Hippocampal formation (tissue), 2 donors: ENCODE measurements around the gene CECR2.

ENCODE experiments used
- DNase-seq, 2 donors: peaks; one replicate each; lab custom pipeline; 2025; lab: John Stamatoyannopoulos, UW

CECR2 gene

DNA sequence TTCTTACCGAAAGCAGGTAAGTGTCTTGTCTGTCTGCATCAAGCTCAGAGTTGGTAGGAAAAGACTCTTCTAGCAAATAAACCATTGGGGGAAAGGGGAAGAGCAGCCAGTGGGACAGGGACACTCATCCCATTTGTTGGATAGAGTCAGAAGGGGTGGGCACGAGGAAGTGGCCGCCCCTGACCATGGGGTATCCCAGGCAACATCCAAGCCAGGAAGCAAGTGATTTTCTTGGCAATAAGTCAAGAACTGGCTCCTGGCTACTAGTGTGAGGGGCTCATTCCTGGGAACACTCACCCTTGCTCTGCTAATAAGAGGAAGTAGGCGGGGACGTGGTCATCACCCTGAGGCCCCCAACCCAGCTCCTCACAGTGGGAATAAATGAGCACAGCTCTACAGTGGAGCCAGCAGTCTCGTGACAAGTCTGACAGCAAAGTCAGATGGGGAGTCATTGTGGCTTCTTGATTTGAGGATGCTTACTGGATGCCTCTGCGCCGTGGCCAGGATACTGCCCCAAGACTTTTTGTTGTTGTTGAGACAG is 200.8 kb downstream of the CECR2 start:
- DNase-seq = peak; percentile 34 to 44

DNA sequence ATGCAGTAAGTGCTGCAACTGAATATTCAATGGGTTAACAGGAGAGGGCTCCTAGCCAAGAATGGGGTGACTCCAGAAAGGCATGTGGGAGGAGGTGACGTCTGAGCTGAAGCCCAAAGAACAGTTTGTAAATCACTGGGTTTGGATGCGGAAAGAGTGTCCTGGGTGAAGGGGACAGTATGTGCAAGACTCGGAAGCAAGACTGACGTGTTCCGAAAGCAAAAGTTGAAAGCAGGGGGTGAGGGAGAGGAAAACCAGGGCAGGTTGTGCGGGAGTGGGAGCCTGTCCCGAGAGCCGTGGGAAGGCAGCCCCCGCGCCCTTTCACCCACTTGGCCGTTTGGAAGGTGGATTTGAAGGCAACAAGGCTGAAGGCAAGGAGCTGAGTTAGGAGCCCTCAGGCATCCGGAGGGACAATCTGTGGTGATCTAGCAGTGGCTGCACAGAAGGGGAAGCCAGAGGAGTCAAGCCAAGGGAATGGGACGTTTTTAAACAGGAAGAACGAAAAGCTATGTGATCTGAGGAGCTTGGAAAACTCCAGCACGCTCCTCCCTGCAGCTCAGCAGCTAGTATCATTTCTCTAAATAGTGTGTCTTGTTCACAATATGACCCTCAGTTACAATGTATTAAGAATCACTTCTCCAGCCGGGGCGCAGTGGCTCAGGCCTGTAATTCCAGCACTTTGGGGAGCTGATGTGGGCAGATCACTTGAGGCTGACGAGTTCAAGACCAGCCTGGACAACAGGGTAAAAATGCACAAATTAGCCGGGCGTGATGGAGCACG is 201.8 kb downstream of the CECR2 start:
- peak; percentile 52 to 82 for DNase-seq

DNA sequence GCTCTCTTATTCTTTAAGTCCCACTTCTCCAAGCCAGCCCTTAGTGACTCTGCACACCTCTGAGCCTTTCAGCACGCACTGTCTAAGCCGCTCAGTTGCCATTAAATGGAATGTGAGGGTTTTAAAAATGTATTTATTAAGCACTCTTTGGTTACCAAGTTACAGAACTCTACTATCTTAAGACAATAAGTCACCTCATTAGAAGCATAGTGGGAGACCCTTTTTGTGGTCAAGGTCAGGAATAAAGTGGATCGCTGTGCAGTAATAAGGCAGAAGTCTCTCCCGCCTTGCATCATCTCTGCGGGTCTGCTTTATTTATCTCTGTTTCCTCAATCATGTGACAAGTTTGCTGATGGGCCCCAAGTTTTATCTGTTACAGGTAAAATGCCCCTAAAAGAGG is 205.9 kb downstream of the CECR2 start:
- no peak for DNase-seq

DNA sequence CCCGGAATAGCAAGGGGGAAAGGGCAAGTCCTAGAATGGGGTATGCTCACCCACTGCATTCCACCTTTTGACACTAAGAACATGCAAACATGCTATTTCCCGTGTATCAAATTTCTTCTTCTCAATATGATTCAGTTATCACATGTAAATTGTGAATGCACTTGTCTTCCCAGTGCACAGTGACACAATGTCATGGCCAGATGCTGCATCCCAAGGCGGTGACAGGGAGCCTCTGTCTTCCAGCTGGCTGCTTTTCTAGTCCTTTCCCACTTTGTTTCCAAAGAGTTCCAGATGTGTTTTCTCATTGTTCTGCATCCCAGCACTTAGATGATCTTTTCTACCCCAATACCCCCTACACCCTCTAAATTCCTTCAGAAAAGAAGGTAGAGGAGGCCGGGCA is 206.4 kb downstream of the CECR2 start:
- peak; percentile 35 to 50 for DNase-seq

DNA sequence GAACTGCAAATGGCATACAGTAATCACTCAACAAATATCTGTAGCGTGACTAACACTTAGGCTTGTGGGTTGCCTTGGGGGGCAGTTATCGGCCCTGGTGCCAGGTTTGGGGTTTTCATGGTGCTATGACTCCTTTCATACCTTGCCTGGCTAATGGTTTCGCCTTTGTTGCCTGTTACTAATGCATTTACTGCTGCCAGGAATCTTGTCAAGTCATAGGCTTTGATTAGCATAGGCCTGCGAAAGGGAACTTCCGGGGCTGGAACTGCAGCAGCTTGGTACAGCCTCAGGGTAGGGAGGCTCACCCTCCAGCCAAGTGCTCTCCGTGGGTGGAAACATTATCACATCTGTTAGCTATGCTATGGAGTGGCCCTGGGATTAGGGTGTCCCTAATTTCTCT is 207.2 kb downstream of the CECR2 start:
- no peak for DNase-seq

DNA sequence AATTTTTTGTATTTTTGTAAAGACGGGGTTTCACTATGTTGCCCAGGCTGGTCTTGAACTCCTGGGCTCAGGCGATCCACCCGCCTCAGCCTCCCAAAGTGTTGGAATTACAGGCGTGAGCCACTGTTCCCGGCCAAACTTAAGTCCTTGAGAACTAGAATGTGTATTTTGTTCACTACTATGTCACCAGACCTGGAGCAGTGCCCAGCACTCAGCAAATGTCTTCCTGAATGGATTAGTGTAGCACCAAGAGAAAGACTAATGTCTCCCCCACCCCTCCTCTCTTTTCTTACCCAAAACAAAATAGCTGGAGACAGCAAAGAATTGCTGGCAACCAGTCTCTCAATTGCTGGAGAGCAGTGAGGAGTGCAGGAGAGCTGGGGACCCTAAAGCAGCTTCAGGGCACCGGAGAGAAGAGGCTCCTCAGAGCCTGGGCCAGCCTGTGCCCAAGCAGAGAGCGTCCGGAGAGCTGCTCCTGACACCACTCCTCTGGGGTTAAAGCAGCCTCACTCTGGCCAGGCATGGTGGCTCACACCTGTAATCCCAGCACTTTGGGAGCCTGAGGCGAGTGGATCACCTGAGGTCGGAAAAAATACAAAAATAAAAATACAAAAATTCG is 209.0 kb downstream of the CECR2 start:
- peak; percentile 58 to 60 for DNase-seq

DNA sequence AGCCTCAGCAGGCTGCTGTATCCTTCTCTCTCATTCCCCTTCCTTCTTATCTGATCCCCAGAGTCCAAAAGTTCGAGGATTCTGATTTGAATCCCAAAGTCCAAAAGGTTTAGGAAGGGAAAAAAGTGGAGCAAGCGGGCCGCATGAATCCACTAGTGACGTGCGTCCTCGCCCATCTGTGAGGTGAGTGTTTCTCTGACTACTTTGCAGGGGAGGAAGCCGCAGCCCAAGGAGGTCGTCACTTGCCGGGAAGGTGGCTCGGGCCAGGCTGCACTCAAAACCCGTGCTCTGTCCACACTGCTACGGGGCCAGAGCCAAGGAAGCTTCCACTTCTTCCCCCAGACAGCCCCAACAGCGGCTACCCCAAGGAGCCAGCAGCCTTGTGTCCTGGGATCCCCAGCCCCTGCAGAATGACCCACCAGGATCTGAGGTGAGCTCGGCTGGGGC is 210.3 kb downstream of the CECR2 start:
- no peak for DNase-seq

DNA sequence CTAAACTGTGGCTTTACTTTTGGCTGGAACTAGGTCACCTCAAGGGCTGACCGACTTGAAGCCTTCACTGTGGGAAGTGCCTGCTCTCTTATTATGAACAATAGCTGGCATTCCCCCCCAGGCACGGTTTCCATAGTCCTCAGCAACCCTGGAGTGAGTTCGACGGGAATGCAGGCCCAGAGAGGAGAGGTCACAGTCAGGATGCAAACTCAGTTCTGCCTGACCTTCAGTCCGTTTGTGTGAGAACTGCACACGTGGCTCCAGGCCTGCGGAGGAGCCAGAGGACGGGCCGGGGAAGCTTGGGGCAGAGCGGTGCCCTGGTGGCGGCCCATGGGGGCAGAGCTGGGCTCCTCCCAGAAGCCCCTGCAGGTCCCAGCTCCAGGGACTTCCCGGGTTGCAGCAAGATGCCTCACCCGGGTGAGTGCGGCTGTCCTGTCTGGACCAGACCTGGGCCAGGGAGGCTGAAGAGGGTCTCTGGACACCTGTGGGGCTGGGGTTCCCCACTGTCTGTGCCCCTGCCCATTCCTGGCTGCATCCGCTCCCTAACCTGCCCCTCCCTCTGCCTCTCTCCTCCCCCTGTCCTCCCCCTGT is 211.3 kb downstream of the CECR2 start:
- DNase-seq = no peak

DNA sequence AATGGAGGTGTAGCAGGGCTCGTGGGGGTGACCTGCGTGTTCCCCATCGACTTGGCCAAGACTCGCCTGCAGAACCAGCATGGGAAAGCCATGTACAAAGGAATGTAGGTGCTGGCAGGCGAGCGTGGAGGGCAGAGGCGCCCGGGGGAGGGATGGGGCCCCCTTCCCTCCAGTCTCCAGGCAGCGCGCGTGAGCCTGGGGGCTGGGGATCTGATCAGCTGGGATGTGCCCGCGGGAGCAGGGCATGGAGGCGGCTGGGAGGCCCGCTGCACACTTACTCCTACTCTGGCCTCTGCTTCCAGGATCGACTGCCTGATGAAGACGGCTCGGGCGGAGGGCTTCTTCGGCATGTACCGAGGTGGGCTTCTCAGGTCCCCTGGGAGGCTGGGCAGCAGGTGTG is 211.8 kb downstream of the CECR2 start:
- DNase-seq = no peak

DNA sequence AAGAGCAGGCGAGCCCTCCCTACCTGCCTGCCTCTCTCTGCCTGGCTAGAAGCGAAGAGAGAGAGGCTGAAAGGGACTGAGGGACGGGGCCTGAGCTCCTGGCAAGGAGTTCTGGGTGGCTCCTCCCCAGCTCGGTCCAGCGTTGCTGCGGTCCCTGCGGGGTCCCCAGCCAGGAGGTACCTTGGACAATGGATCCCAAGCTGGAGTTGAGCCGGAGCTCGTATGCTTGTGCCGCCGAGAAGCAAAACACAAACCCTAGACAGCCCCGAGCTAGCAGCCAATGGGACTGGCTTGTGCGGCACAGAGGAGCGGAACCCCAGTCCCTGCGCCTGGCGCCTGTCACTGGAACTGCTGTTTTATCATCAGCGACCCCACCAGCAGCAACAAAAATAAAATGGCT is 212.4 kb downstream of the CECR2 start:
- no peak for DNase-seq

DNA sequence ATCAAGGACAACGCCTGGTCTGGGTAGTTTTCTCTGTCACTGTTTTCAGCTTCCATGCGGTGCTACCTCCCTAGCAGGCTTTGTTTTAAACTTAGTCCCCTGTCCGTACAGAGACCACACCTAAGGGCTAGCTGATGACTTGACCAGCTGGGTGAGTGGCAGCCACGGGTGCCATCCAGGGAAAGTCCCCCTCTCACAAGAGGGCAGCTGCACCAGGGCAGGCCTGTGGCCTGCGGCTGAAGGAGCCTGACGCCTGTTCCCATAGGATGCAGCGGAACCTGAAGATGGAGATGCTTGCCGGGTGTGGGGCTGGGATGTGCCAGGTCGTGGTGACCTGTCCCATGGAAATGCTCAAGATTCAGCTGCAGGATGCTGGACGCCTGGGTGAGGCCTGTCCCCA is 213.9 kb downstream of the CECR2 start:
- no peak for DNase-seq

DNA sequence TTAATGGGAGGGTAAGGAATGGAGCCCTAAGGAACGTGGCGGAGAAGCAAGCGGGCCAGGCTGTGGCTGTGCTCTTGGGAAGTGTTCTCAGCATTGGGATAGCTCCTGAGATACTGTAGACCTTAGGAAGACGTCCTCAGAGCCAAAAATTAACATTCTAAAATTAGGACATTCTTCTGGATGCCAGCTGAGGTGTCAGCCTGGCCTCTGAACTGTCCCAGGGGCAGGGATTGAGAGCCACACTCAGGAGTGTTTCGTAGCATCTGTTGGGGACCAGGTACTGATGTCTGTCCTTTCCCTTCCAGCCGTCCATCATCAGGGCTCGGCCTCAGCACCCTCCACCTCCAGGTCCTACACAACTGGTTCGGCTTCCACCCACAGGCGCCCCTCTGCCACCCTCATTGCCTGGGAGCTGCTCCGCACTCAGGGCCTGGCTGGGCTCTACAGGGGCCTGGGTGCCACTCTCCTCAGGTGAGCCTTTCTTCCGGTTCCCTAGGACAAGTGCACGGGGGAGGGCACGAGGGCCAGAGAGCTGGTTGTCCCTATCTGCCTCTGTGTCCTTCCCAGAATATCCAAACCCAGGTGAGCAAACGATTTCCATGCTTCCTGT is 217.7 kb downstream of the CECR2 start:
- no peak for DNase-seq

DNA sequence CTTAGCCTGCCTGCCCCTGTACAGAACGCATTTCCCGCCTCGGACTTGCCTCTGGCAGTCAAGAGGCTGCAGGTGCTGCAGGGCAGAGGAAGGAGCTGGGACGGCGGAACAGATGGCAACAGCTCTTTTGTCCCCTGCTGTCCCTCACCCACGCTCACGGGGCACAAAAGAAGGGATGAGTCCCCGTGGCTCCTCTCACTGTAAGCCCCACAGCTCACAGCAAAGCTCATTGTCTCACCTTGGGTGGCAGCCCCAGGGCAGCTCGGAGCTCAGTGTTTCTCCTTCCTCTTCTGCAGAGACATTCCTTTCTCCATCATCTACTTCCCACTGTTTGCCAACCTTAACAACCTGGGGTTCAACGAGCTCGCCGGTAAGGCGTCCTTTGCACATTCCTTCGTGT is 218.4 kb downstream of the CECR2 start:
- DNase-seq = no peak

DNA sequence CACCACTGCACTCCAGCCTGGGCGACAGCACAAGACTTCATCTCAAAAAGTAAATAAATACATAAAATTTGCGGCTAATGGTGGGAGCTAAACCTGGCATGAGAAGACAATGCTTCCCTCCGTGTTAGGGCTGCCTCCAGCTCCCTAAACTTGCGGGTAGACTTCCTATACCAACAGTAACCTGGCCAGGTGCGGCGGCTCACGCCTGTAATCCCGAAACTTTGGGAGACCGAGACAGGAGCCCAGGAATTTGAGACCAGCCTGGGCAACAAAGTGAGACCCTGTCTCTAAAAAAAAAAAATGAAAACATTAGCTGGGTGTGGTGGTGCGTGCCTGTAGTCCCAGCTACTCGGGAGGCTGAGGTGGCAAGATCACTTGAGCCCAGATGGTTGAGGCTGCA is 219.3 kb downstream of the CECR2 start:
- DNase-seq = no peak

DNA sequence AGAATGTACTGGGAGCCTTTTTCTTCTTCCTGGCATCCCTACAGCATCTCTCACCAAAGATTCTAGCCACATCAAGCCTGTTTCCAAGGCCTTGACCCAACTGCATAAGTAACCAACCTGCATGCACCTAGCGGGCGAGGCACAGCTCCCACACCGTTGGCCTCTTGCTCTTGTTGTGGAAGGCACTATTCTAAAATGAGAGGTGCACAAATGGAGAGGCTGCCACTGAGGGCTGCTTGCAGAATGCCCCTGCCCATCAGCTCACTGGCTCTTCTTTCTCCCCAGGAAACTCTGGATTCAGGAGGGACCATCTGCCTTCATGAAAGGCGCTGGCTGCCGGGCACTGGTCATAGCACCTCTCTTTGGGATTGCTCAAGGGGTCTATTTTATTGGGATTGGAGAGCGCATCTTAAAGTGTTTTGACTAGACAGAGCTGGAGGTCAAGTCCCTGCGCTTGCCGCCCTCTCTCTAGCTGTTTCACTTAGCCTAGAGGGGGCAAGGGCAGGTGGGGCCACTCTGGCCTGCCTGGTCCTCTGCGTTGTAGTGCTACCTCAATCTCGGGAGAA is 220.6 kb downstream of the CECR2 start:
- no peak for DNase-seq

DNA sequence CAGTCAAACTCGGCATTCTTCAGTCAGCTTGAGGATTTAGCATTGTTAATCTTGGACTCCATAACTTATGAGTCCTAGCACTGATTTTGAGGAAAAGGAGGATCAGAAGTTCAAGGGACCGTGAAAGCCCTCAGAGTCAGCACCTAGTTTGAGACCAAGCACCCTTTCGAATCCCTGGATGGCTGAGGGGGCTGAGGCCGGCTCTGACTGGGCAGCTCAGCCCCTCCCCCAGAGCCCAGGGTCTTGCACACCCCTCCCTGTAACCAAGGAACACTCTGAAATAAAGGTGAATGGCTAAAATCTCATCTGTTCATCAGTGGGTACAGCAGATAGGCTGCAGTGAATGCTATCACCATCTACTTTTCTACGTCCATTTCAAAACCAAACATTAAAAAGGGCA is 221.3 kb downstream of the CECR2 start:
- DNase-seq = no peak

DNA sequence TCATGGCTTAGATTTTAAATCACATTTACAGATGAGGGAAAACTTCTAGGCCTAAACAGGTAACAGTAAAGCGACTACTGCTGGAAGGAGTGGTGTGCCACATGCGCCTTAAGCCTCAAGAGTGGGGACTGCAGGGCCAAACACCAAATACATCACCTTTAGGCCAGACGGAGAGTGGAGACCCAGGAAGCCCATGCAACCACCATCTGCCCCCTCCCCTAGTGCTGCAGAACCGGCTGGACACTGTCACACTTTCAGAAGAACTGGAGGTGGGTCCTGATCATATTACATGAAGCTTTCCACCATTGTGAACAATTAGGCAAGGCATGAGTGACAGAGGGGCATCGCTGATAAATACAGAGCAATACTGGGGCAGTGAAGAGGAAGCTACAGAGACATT is 222.9 kb downstream of the CECR2 start:
- DNase-seq = no peak

DNA sequence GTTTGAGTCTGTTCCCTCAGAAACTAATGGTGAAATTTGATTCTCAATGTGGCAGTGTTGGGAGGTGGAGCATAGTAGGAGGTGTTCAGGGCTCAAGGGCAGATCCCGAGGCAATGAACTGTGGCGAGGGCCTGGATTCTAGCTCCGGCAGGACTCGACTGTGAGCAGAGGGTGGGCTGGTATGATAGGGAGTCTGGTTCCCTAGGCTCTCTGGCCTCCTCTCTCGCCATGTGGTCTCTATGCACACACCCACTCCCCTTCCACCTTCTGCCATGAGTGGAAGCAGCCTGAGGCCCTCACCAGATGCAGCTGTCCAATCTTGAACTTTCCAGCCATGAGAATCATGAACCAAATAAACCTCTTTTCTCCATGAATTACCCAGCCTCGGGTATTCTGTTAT is 227.0 kb downstream of the CECR2 start:
- no peak for DNase-seq

DNA sequence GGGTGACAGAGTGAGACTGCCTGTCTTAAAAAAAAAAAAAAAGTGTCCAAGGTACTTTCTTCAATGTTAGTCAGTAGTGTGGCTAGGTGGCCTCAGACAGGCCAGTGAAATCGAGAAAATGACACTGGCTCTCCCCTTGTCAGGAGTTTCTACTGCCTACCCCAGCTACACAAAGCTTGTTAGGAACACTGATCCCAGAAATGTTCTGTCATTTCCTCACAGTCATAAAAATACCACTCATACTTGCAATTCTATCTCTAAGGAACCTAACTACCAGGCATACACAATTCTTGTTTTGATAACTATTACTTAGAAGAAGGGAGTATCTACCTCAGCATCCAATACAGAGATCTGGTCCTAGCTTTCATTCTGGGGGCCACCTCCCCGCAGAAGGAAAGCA is 228.0 kb downstream of the CECR2 start:
- DNase-seq = no peak

DNA sequence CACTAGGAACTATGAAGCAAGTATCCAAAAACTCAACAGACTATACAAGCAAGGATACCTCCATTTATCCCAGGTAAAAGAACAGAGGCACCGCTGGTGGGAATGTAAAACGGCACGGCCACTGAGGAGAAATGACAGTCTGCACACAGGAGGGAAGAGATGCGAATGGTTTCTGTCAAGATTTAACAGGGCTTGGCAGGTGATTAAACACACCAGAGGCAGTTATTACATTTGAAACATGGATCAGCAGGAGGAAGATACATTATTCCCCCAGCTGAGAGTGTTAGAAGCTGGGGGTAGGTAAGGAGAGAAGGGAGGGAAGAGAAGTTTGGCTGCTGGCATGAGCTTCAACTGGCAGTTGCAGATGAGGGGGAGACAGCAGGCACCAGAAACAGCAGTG is 229.1 kb downstream of the CECR2 start:
- DNase-seq = no peak

DNA sequence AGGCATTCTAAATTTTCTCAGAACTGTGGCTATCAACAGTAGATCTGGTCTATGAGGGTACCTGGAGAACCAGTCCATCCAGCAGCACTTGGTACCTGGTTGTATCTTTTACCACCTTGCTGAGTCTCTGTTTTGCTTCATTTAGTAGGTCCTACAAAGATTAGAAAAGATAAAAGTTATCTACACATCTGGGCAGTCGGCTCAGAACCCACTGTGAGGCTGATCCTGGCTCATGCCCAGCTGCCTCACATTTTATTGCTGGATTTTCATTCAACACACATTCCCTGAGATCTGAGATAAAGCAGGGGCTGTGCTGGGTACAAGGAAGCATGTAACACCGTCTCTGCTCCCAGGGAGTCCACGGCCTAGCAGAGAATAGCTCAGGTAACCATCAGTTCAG is 231.8 kb downstream of the CECR2 start:
- no peak for DNase-seq

DNA sequence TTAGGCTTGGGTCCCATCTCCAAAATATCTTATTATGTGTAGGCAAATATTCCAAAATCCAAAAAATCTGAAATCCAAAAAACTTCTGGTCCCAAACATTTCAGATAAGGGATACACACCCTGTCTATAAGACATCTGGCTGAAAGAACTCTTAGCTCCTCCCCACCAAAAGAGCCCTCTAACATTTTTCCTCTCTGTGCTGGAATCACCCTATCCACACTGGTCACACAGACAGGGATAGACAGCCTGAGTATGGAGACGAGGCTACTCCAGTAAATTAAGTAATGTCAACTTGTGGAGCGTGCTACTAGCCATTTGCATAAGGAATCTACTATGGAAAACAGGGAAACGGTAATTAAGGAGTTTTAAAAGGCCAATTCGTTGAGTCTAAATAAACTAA is 234.4 kb downstream of the CECR2 start:
- no peak for DNase-seq
